OCI-LY7 (cell line): ENCODE measurements around the gene GRK5. TPM values are rescaled to one million over a fixed set of nuclear protein-coding genes. Genes with fewer than 3 reads are reported as not detected.

ENCODE experiments used
- BruUV-seq: library from RNA; stranded (reverse); fragments of 400-500 nt; replicated peaks from 2 replicates; lab custom pipeline; 2021; lab: Mats Ljungman, UMichigan
- CTCF ChIA-PET: fragments of 300-600 bp; sonication (Branson Sonifier 250); formaldehyde crosslinking; loops from one replicate; lab custom pipeline; 2022; ENCODE audit warnings: antibody characterized with exemption; ENCODE audit not compliant: unreplicated experiment; lab: Charles Lee
- POLR2A ChIA-PET: fragments of 300-600 bp; sonication (Branson Sonifier 250); formaldehyde crosslinking; loops from one replicate; lab custom pipeline; 2022; ENCODE audit warnings: antibody characterized with exemption; lab: Charles Lee
- DNase-seq: peaks from one replicate; pipeline ENCODE4 v3.0.0-alpha.2; 2015; ENCODE audit warnings: low spot score
- H2AFZ ChIP-seq: fragments of 200-600 bp; sonication (generic), shearing (Covaris generic); 2 replicates; pipeline ENCODE4 v1.6.1; 2014; ENCODE audit warnings: mild to moderate bottlenecking, antibody characterized with exemption, low read length, moderate library complexity
- H3K27ac ChIP-seq: fragments of 200-600 bp; sonication (generic); 2 replicates; pipeline ENCODE4 v1.5.1; 2014; ENCODE audit warnings: mixed run types, low read depth, mild to moderate bottlenecking, moderate library complexity, low read length, inconsistent platforms; ENCODE audit not compliant: poor library complexity, severe bottlenecking
- H3K36me3 ChIP-seq: fragments of 200-600 bp; sonication (generic); 2 replicates; pipeline ENCODE4 v1.6.1; 2014; ENCODE audit warnings: mild to moderate bottlenecking, antibody characterized with exemption, low read length, moderate library complexity, mixed read lengths; ENCODE audit not compliant: insufficient read depth
- H3K4me1 ChIP-seq: fragments of 200-600 bp; sonication (generic); 2 replicates; pipeline ENCODE4 v1.5.1; 2014; ENCODE audit warnings: mild to moderate bottlenecking, low read length; ENCODE audit not compliant: insufficient read depth, poor library complexity, severe bottlenecking
- H3K4me2 ChIP-seq: fragments of 200-600 bp; sonication (generic); 2 replicates; pipeline ENCODE4 v1.6.1; 2014; ENCODE audit warnings: mild to moderate bottlenecking, low read length
- H3K4me3 ChIP-seq: fragments of 200-600 bp; sonication (generic); 2 replicates; pipeline ENCODE4 v1.5.1; 2014; ENCODE audit warnings: mild to moderate bottlenecking, low read depth, low read length; ENCODE audit not compliant: poor library complexity, severe bottlenecking
- H3K79me2 ChIP-seq: fragments of 200-600 bp; sonication (generic); 2 replicates; pipeline ENCODE4 v1.6.1; 2016; ENCODE audit warnings: low read depth, mild to moderate bottlenecking, low read length, moderate library complexity, mixed read lengths; ENCODE audit not compliant: insufficient read depth
- H3K9me2 ChIP-seq: fragments of 200-600 bp; sonication (generic); 2 replicates; pipeline ENCODE4 v1.6.1; 2016; ENCODE audit warnings: mild to moderate bottlenecking, low read length, mixed read lengths; ENCODE audit not compliant: insufficient read depth
- H3K9me3 ChIP-seq: fragments of 200-600 bp; sonication (generic); 2 replicates; pipeline ENCODE4 v1.6.1; 2014; ENCODE audit warnings: mild to moderate bottlenecking, mixed run types, low read length, mixed read lengths
- H4K20me1 ChIP-seq: fragments of 200-600 bp; sonication (generic); 2 replicates; pipeline ENCODE4 v1.6.1; 2014; ENCODE audit warnings: mild to moderate bottlenecking, antibody characterized with exemption, low read length, moderate library complexity, mixed read lengths; ENCODE audit not compliant: insufficient read depth
- CTCF ChIP-seq: fragments of 200-600 bp; sonication (generic); conservative IDR thresholded peaks from 2 replicates; pipeline ENCODE4 v1.5.1; 2014; ENCODE audit warnings: mild to moderate bottlenecking, antibody characterized with exemption, low read length, moderate library complexity, mixed read lengths
- EZH2phosphoT487 ChIP-seq: fragments of 200-600 bp; sonication (generic); IDR thresholded peaks from 2 replicates; pipeline ENCODE4 v1.6.1; 2018; ENCODE audit warnings: low read depth, borderline replicate concordance, mild to moderate bottlenecking, mixed run types, antibody characterized with exemption, low read length, moderate library complexity, mixed read lengths
- intact Hi-C: fragments of 100-400 bp; cut with micrococcal nuclease; formaldehyde crosslinking; loops from one replicate; pipeline ENCODE4 v1.10.0; 2022; ENCODE audit not compliant: unreplicated experiment
- total RNA-seq, 2 experiments: library from RNA; depleted of rRNA in 1 of 2; stranded (reverse); fragments of >200 nt in 1 of 2; shearing (Covaris generic) in 1 of 2; gene quantifications; 2 replicates each; pipeline ENCODE4 v1.2.3, GENCODE V29; 2014 to 2022

The GRK5 gene
- total RNA-seq, 2 experiments from 2014 or later, result 4.7 to 10.2 TPM

- H3K36me3 ChIP-seq, result no peaks in the 10 kb centered on the region
- DNase-seq, result peak; percentile 96
- H3K27ac ChIP-seq, result peak overlapping the region; percentile 97
- peak overlapping the region; percentile 97 for H3K4me2 ChIP-seq
- H3K4me3 ChIP-seq, result peak overlapping the region; percentile 67
- no peak overlapping the region; the same call in 1 of the 2 replicates for H2AFZ ChIP-seq
- no peaks in the 10 kb centered on the region for H3K9me2 ChIP-seq
- no peaks in the 10 kb centered on the region; the same call in 1 of the 2 replicates for H3K79me2 ChIP-seq
- no peaks in the 10 kb centered on the region for H4K20me1 ChIP-seq
- H3K4me1 ChIP-seq, result peaks cover 96% of the 10 kb centered on the region
- ChIA-PET POLR2A (interaction anchor here (0.6 to 3.6 kb wide), 8 partner anchors 13 to 188 kb away, joined by 3 to 13 read pairs (median 4); partner anchors contain the start of gene GRK5), CTCF (interaction anchor here (0.8 kb wide), 1 partner anchor 107 kb away, joined by 3 read pairs; no protein-coding TSS in a partner anchor)
- intact Hi-C loops, result loop anchor here (1.0 to 10.0 kb wide), 9 partner anchors 55 to 551 kb away; partner anchors contain the start of genes CACUL1, EIF3A and RGS10
- no peaks in the 10 kb centered on the region for H3K9me3 ChIP-seq
- no peak for TF ChIP-seq EZH2phosphoT487
- TSS peak; percentile 82 for BruUV-seq
Measured at GRCh38 chr10:119305860-119306513, 98.6 kb downstream of the GRK5 start.

- peaks cover 90% of the 10 kb centered on the region for H3K4me1 ChIP-seq
- H3K79me2 ChIP-seq, result no peaks in the 10 kb centered on the region; the same call in 1 of the 2 replicates
- POLR2A ChIA-PET, result interaction anchor here (0.6 to 3.6 kb wide), 4 partner anchors 9 to 182 kb away, joined by 3 to 13 read pairs (median 6); partner anchors contain the start of gene GRK5
- no peaks in the 10 kb centered on the region for H3K9me2 ChIP-seq
- peak overlapping the region; percentile 67 for H3K4me3 ChIP-seq
- BruUV-seq, result no TSS peak
- H3K36me3 ChIP-seq, result no peaks in the 10 kb centered on the region
- intact Hi-C loops, result loop anchor here (1.0 to 10.0 kb wide), 9 partner anchors 54 to 552 kb away; partner anchors contain the start of genes CACUL1, EIF3A and RGS10
- peak overlapping the region; percentile 19; the same call in 1 of the 2 replicates for H2AFZ ChIP-seq
- peak overlapping the region; percentile 97 for H3K4me2 ChIP-seq
- H3K9me3 ChIP-seq, result no peaks in the 10 kb centered on the region
- CTCF ChIA-PET, result interaction anchor here (0.8 kb wide), 2 partner anchors 100 to 107 kb away, joined by 3 read pairs; no protein-coding TSS in a partner anchor
- TF ChIP-seq EZH2phosphoT487 (no peak), CTCF (peak; percentile 86)
- peak; percentile 96 for DNase-seq
- peak overlapping the region; percentile 97 for H3K27ac ChIP-seq
- H4K20me1 ChIP-seq, result no peaks in the 10 kb centered on the region
Measured at GRCh38 chr10:119306514-119306951, 99.2 kb downstream of the GRK5 start.

GRCh38 chr10:119306986-119307392 is 99.6 kb downstream of the GRK5 start:
- no peaks in the 10 kb centered on the region for H4K20me1 ChIP-seq
- CTCF ChIA-PET, result interaction anchor here (0.8 kb wide), 2 partner anchors 100 to 108 kb away, joined by 3 read pairs; no protein-coding TSS in a partner anchor
- H3K27ac ChIP-seq, result peak overlapping the region; percentile 97
- BruUV-seq, result no TSS peak
- H3K36me3 ChIP-seq, result no peaks in the 10 kb centered on the region
- H3K9me3 ChIP-seq, result no peaks in the 10 kb centered on the region
- peak overlapping the region; percentile 19; the same call in 1 of the 2 replicates for H2AFZ ChIP-seq
- no peaks in the 10 kb centered on the region for H3K9me2 ChIP-seq
- H3K79me2 ChIP-seq, result no peaks in the 10 kb centered on the region; the same call in 1 of the 2 replicates
- TF ChIP-seq EZH2phosphoT487, result no peak
- peak; percentile 19; the same call in 1 of the 2 replicates for TF ChIP-seq CTCF
- peaks cover 86% of the 10 kb centered on the region for H3K4me1 ChIP-seq
- POLR2A ChIA-PET, result interaction anchor here (0.6 to 3.6 kb wide), 4 partner anchors 8 to 182 kb away, joined by 3 to 13 read pairs (median 4); partner anchors contain the start of gene GRK5
- intact Hi-C loops, result loop anchor here (1.0 to 10.0 kb wide), 9 partner anchors 54 to 552 kb away; partner anchors contain the start of genes CACUL1, EIF3A and RGS10
- H3K4me2 ChIP-seq, result peak overlapping the region; percentile 97
- H3K4me3 ChIP-seq, result peak overlapping the region; percentile 67
- no peak for DNase-seq
